Measurements from ENCODE around the gene AKNAD1. TPM values are rescaled to one million over a fixed set of nuclear protein-coding genes. Genes with fewer than 3 reads are reported as not detected.

The AKNAD1 gene, protein sequence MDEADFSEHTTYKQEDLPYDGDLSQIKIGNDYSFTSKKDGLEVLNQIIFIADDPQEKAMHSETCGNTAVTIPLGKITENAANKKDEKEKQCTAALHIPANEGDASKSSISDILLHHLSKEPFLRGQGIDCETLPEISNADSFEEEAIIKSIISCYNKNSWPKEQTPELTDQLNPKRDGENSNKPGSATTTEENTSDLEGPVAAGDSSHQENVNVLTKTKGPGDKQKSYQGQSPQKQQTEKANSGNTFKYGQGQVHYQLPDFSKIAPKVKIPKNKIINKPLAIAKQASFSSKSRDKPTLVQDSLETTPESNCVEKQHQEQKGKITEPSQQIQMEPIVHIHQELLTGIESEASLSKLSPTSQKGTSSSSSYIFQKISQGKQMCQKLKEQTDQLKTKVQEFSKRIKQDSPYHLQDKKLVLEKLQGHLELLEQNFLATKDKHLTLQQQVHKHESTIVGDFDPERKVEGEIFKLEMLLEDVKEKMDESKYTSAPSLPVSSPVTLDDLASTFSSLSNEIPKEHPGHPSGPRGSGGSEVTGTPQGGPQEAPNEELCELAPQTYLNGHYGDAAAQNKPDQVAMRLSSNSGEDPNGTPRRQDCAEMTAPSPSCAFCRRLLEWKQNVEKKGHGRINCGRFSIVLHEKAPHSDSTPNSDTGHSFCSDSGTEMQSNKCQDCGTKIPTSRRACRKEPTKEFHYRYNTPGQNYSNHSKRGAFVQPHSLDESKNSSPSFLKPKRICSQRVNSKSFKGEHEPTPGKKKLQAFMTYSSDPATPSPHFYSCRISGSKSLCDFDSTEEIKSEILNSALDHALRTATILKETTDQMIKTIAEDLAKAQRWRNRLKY
- not detected in 2 replicates for total RNA-seq

DNA sequence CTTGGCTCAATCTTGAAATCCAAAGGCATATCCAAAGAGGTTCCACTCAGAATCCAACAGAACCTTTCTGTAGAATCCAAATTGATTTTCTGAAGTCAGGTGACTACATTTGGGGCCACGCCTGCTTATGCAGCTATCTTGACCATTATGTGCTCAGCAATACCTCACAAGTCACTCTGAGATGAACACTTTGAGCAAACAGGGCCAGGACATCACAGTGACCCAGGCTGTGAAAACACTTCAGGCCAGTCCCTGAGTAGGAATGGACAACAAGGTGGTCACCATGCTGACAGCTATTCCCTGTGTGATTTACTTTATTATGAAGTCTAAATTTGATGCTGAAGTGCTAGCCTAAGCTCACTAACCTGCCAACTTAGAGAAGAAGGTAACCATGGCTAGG is at the start of gene AKNAD1:
Gene AKNAD1 (minus strand): TSS at position 101 of the 400 bp plus-strand sequence. CDS start 4,430 bp downstream, outside the sequence.

Other genes with a start within 250 kb of the AKNAD1 start
- gene HENMT1, start 196.0 kb downstream of the AKNAD1 start, total RNA-seq: 1.7 and 2.4 TPM in 2 replicates
- gene PRPF38B, start 164.8 kb downstream of the AKNAD1 start, total RNA-seq: 11.7 and 16.0 TPM in 2 replicates
- gene FNDC7, start 144.2 kb downstream of the AKNAD1 start, total RNA-seq: 0.12 TPM in 1 of 2 replicates, not detected in the other
- gene STXBP3, start 110.4 kb downstream of the AKNAD1 start, total RNA-seq: 59.9 and 89.6 TPM in 2 replicates
- 32.0 and 73.8 TPM in 2 replicates for gene GPSM2, start 19.9 kb upstream of the AKNAD1 start, total RNA-seq
- gene CLCC1, start 106.4 kb upstream of the AKNAD1 start, total RNA-seq: 53.2 and 53.7 TPM in 2 replicates
- 18.8 and 19.6 TPM in 2 replicates for gene WDR47, start 185.0 kb upstream of the AKNAD1 start, total RNA-seq
- gene TAF13, start 218.9 kb upstream of the AKNAD1 start, total RNA-seq: 118 and 137 TPM in 2 replicates
- gene TMEM167B, start 233.7 kb upstream of the AKNAD1 start, total RNA-seq: 24.0 and 33.6 TPM in 2 replicates

All from uterine smooth muscle cell (primary cell).